Smooth muscle cell (in vitro differentiated cells): ENCODE data around the gene DIP2B. TPM values are rescaled to one million over a fixed set of nuclear protein-coding genes. Genes with fewer than 3 reads are reported as not detected.

ENCODE experiments used
- DNase-seq: peaks from one replicate; lab custom pipeline; 2025; ENCODE audit not compliant: unreplicated experiment; lab: John Stamatoyannopoulos, UW
- H2AFZ ChIP-seq: fragments of 200-600 bp; sonication (generic); 2 replicates; pipeline ENCODE4 v1.6.0; 2016; ENCODE audit warnings: antibody characterized with exemption, low read depth, mild to moderate bottlenecking
- H3F3A ChIP-seq: fragments of 200-600 bp; sonication (generic); 2 replicates; pipeline ENCODE4 v1.6.0; 2017; ENCODE audit warnings: antibody characterized with exemption, low read depth
- H3K27ac ChIP-seq: fragments of 200-600 bp; sonication (generic); 2 replicates; pipeline ENCODE4 v1.5.1; 2016; ENCODE audit warnings: low read depth, mild to moderate bottlenecking
- H3K27me3 ChIP-seq: fragments of 200-600 bp; sonication (generic); 2 replicates; pipeline ENCODE4 v1.6.1; 2016; ENCODE audit warnings: low read depth, mild to moderate bottlenecking
- H3K36me3 ChIP-seq: fragments of 200-600 bp; sonication (generic); 2 replicates; pipeline ENCODE4 v1.5.1; 2016; ENCODE audit warnings: low read depth
- H3K4me1 ChIP-seq: fragments of 200-600 bp; sonication (generic); 2 replicates; pipeline ENCODE4 v1.5.1; 2016; ENCODE audit warnings: low read depth
- H3K4me2 ChIP-seq: fragments of 200-600 bp; sonication (generic); 2 replicates; pipeline ENCODE4 v1.6.0; 2016; ENCODE audit warnings: mild to moderate bottlenecking
- H3K4me3 ChIP-seq: fragments of 200-600 bp; sonication (generic); 2 replicates; pipeline ENCODE4 v1.5.1; 2016; ENCODE audit warnings: mild to moderate bottlenecking
- H3K79me2 ChIP-seq: fragments of 200-600 bp; sonication (generic); 2 replicates; pipeline ENCODE4 v1.6.0; 2016; ENCODE audit warnings: low read depth, mild to moderate bottlenecking
- H3K9ac ChIP-seq: fragments of 200-600 bp; sonication (generic); 2 replicates; pipeline ENCODE4 v1.6.0; 2016; ENCODE audit warnings: low read depth
- H3K9me3 ChIP-seq: fragments of 200-600 bp; sonication (generic); replicated peaks from 2 replicates; pipeline ENCODE4 v1.5.1; 2016; ENCODE audit warnings: low read depth
- H4K20me1 ChIP-seq: fragments of 200-600 bp; sonication (generic); 2 replicates; pipeline ENCODE4 v1.6.0; 2016; ENCODE audit warnings: low read depth
- CTCF ChIP-seq: fragments of 200-600 bp; sonication (generic); IDR thresholded peaks from 2 replicates; pipeline ENCODE4 v1.5.1; 2017; ENCODE audit warnings: borderline replicate concordance, mild to moderate bottlenecking, antibody characterized with exemption; ENCODE audit not compliant: insufficient read depth, poor library complexity, severe bottlenecking
- WGBS: methylation state at CpG from one replicate; pipeline ENCODE4 v1.1.7; 2016; ENCODE audit warnings: low lambda C conversion rate; 5-methylcytosine and 5-hydroxymethylcytosine counted together
- polyA plus RNA-seq: library from polyadenylated mRNA; unstranded; fragments of >200 nt; fragmentation: Nextera tagmentation; extraction: Ambion mirVana; gene quantifications from 2 replicates; pipeline ENCODE4 v1.2.1, GENCODE V29; 2016
- total RNA-seq: library from RNA; depleted of rRNA; stranded (reverse); fragments of >200 nt; gene quantifications from 2 replicates; pipeline ENCODE4 v1.2.3, GENCODE V29; 2014

The DIP2B gene
- total and polyA plus RNA-seq, 2 experiments from 2014 or later, result 5.8 to 35.2 TPM

GRCh38 chr12:50523772-50524171 lies 19.0 kb downstream of the DIP2B start:
- H3K9ac ChIP-seq, result no peak overlapping the region
- 100% methylated on average over 1 of the region's 1 CpG for WGBS
- H3K27me3 ChIP-seq, result no peaks in the 10 kb centered on the region
- no peak for TF ChIP-seq CTCF
- H3K4me3 ChIP-seq, result no peak overlapping the region
- H4K20me1 ChIP-seq, result peaks cover 41% of the 10 kb centered on the region
- H2AFZ ChIP-seq, result no peak overlapping the region
- no peaks in the 10 kb centered on the region for H3K36me3 ChIP-seq
- no peaks in the 10 kb centered on the region for H3K9me3 ChIP-seq
- peaks cover 89% of the 10 kb centered on the region for H3K79me2 ChIP-seq
- peaks cover 8% of the 10 kb centered on the region for H3K4me1 ChIP-seq
- DNase-seq, result no peak
- H3K27ac ChIP-seq, result no peak overlapping the region
- H3F3A ChIP-seq, result no peaks in the 10 kb centered on the region
- H3K4me2 ChIP-seq, result no peak overlapping the region

GRCh38 chr12:50524621-50525020 lies 19.8 kb downstream of the DIP2B start:
- peaks cover 42% of the 10 kb centered on the region for H4K20me1 ChIP-seq
- no peaks in the 10 kb centered on the region for H3K27me3 ChIP-seq
- no peaks in the 10 kb centered on the region for H3F3A ChIP-seq
- no peak for TF ChIP-seq CTCF
- no peaks in the 10 kb centered on the region for H3K36me3 ChIP-seq
- 98% methylated on average over 2 of the region's 2 CpGs for WGBS
- H3K9me3 ChIP-seq, result no peaks in the 10 kb centered on the region
- no peak for DNase-seq
- H3K9ac ChIP-seq, result no peak overlapping the region
- H3K79me2 ChIP-seq, result peaks cover 83% of the 10 kb centered on the region
- H2AFZ ChIP-seq, result no peak overlapping the region
- peaks cover 8% of the 10 kb centered on the region for H3K4me1 ChIP-seq
- no peak overlapping the region for H3K4me3 ChIP-seq
- H3K27ac ChIP-seq, result no peak overlapping the region
- no peak overlapping the region for H3K4me2 ChIP-seq

- Histone ChIP-seq H3K4me2 (no peak overlapping the region), H3K27ac (no peak overlapping the region), H3F3A (no peaks in the 10 kb centered on the region), H4K20me1 (peaks cover 39% of the 10 kb centered on the region), H3K4me3 (no peak overlapping the region), H3K9me3 (no peaks in the 10 kb centered on the region), H3K36me3 (no peaks in the 10 kb centered on the region), H3K9ac (no peak overlapping the region), H3K27me3 (no peaks in the 10 kb centered on the region), H2AFZ (no peak overlapping the region), H3K4me1 (peaks cover 8% of the 10 kb centered on the region), H3K79me2 (peaks cover 79% of the 10 kb centered on the region)
- no peak for TF ChIP-seq CTCF
- no peak for DNase-seq
- WGBS, result 97% methylated on average over 2 of the region's 2 CpGs
Observed at GRCh38 chr12:50525422-50525821, 20.6 kb downstream of the DIP2B start.

GRCh38 chr12:50527359-50527726 lies 22.6 kb downstream of the DIP2B start:
- no peak overlapping the region for H3K9ac ChIP-seq
- no peak overlapping the region for H3K4me2 ChIP-seq
- no peak overlapping the region for H3K4me3 ChIP-seq
- 98% methylated on average over 5 of the region's 5 CpGs for WGBS
- no peaks in the 10 kb centered on the region for H3K9me3 ChIP-seq
- H4K20me1 ChIP-seq, result peaks cover 23% of the 10 kb centered on the region
- H3K36me3 ChIP-seq, result no peaks in the 10 kb centered on the region
- peaks cover 67% of the 10 kb centered on the region for H3K79me2 ChIP-seq
- peaks cover 9% of the 10 kb centered on the region for H3K4me1 ChIP-seq
- H2AFZ ChIP-seq, result no peak overlapping the region
- H3K27me3 ChIP-seq, result no peaks in the 10 kb centered on the region
- peaks cover under 1% of the 10 kb centered on the region for H3F3A ChIP-seq
- TF ChIP-seq CTCF, result no peak
- H3K27ac ChIP-seq, result no peak overlapping the region
- no peak for DNase-seq
